ENCODE data around the gene IGFL3. TPM values are rescaled to one million over a fixed set of nuclear protein-coding genes. Genes with fewer than 3 reads are reported as not detected.

Gene IGFL3
- total and polyA plus RNA-seq, 2 donors (not counting 1 experiment from before 2014, with no cell fraction given), result not detected

- H3K27ac ChIP-seq (ENCODE audit: insufficient read depth, low read length), result no peak overlapping the region
- no peak overlapping the region for H3K4me2 ChIP-seq (ENCODE audit: extremely low read depth, insufficient read depth, low read length)
Measured at GRCh38 chr19:46116121-46116520, 8.4 kb downstream of the IGFL3 start.

DNA sequence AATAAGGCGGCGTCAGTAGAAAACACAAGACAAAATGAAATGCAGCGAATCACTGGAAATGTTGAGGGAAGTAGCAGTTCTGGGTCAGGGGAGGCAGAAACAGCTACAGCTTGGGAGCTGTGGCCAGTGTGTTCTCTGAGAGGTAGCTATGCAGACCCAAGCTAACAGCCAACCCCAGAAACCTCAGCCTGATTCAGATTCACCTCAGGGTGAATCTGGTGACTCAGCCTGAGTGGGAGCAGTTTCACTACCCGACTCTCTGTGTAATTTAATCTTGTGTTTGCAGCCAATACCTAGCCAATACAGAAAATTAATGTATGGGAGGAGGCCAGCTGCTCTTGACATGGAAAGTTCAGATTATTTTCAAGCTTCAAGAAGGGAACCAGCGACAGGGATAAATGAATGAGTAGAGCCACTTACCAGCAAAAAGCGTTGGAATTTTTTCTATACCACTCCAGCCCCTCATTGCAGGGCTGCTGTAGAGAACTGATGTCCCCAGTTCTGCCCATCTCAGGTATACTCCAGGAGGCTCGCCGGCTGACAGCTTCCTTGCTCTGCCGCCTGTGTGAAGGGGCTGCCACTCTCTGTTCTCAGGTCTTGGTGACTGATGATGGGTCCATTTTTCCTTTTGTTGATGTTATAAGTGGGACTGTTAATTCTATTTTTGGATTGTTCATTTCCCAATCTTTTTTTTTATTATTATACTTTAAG, 8.9 kb downstream of the IGFL3 start:
- Histone ChIP-seq H3K27me3 (ENCODE audit: control insufficient read depth, insufficient read depth, low read length) (peaks cover 15% of the 10 kb centered on the region), H3K79me2 (ENCODE audit: control insufficient read depth, insufficient read depth, low read length) (no peaks in the 10 kb centered on the region), H4K20me1 (ENCODE audit: control insufficient read depth, extremely low read depth, insufficient read depth, low read length) (no peaks in the 10 kb centered on the region), H3K4me3 (replicated peaks in 1 of 4; ENCODE audit: control extremely low read depth in 1 of 4, insufficient read depth in 1 of 4, low read depth in 3 of 4, low read length in 4 of 4) (no peak overlapping the region), H3K36me3 (ENCODE audit: control insufficient read depth, insufficient read depth, low read length) (no peaks in the 10 kb centered on the region), H3K27ac (ENCODE audit: insufficient read depth, low read length) (no peak overlapping the region), H3K4me1 (ENCODE audit: control insufficient read depth, extremely low read depth, insufficient read depth, low read length) (no peaks in the 10 kb centered on the region), H3K9me3 (ENCODE audit: control insufficient read depth, insufficient read depth, low read depth, low read length) (no peaks in the 10 kb centered on the region), H3K4me2 (ENCODE audit: extremely low read depth, insufficient read depth, low read length) (no peak overlapping the region), H3K9ac (ENCODE audit: insufficient read depth, low read length) (no peak overlapping the region), H2AFZ (ENCODE audit: low read length) (no peak overlapping the region)
- TF ChIP-seq, protein P1, sequence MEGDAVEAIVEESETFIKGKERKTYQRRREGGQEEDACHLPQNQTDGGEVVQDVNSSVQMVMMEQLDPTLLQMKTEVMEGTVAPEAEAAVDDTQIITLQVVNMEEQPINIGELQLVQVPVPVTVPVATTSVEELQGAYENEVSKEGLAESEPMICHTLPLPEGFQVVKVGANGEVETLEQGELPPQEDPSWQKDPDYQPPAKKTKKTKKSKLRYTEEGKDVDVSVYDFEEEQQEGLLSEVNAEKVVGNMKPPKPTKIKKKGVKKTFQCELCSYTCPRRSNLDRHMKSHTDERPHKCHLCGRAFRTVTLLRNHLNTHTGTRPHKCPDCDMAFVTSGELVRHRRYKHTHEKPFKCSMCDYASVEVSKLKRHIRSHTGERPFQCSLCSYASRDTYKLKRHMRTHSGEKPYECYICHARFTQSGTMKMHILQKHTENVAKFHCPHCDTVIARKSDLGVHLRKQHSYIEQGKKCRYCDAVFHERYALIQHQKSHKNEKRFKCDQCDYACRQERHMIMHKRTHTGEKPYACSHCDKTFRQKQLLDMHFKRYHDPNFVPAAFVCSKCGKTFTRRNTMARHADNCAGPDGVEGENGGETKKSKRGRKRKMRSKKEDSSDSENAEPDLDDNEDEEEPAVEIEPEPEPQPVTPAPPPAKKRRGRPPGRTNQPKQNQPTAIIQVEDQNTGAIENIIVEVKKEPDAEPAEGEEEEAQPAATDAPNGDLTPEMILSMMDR (conservative IDR thresholded peaks at IDR 0.05 in 1 of 2, IDR thresholded peaks at IDR 0.05 in 1 of 2; ENCODE audit: low read depth in 1 of 2, low read length in 2 of 2), result no peak
- TF ChIP-seq EZH2 (IDR thresholded peaks at IDR 0.05; ENCODE audit: low read length, missing control alignments), result no peak
- peak; percentile 57 to 94 for DNase-seq (ENCODE audit: low read depth in 2 of 2)

More at GRCh38 chr19:46116121-46116520, 8.4 kb downstream of the IGFL3 start:
- Histone ChIP-seq H2AFZ (ENCODE audit: low read length) (no peak overlapping the region), H3K4me1 (ENCODE audit: control insufficient read depth, extremely low read depth, insufficient read depth, low read length) (no peaks in the 10 kb centered on the region), H3K9me3 (ENCODE audit: control insufficient read depth, insufficient read depth, low read depth, low read length) (no peaks in the 10 kb centered on the region), H3K27me3 (ENCODE audit: control insufficient read depth, insufficient read depth, low read length) (peaks cover 15% of the 10 kb centered on the region), H3K36me3 (ENCODE audit: control insufficient read depth, insufficient read depth, low read length) (no peaks in the 10 kb centered on the region), H3K4me3 (replicated peaks in 1 of 4; ENCODE audit: control extremely low read depth in 1 of 4, insufficient read depth in 1 of 4, low read depth in 3 of 4, low read length in 4 of 4) (no peak overlapping the region), H4K20me1 (ENCODE audit: control insufficient read depth, extremely low read depth, insufficient read depth, low read length) (no peaks in the 10 kb centered on the region), H3K9ac (ENCODE audit: insufficient read depth, low read length) (no peak overlapping the region), H3K79me2 (ENCODE audit: control insufficient read depth, insufficient read depth, low read length) (no peaks in the 10 kb centered on the region)
- DNase-seq (ENCODE audit: low read depth in 2 of 2), result peak in 1 of 2 donors; percentile 75
- TF ChIP-seq, protein P1 (conservative IDR thresholded peaks at IDR 0.05 in 1 of 2, IDR thresholded peaks at IDR 0.05 in 1 of 2; ENCODE audit: low read depth in 1 of 2, low read length in 2 of 2), result no peak
- no peak for TF ChIP-seq EZH2 (IDR thresholded peaks at IDR 0.05; ENCODE audit: low read length, missing control alignments)

- Histone ChIP-seq H3K4me2 (ENCODE audit: extremely low read depth, insufficient read depth, low read length) (no peak overlapping the region), H3K27me3 (ENCODE audit: control insufficient read depth, insufficient read depth, low read length) (peaks cover 15% of the 10 kb centered on the region), H3K79me2 (ENCODE audit: control insufficient read depth, insufficient read depth, low read length) (no peaks in the 10 kb centered on the region), H3K9ac (ENCODE audit: insufficient read depth, low read length) (no peak overlapping the region), H3K4me1 (ENCODE audit: control insufficient read depth, extremely low read depth, insufficient read depth, low read length) (no peaks in the 10 kb centered on the region), H3K36me3 (ENCODE audit: control insufficient read depth, insufficient read depth, low read length) (no peaks in the 10 kb centered on the region), H3K9me3 (ENCODE audit: control insufficient read depth, insufficient read depth, low read depth, low read length) (no peaks in the 10 kb centered on the region), H3K4me3 (replicated peaks in 1 of 4; ENCODE audit: control extremely low read depth in 1 of 4, insufficient read depth in 1 of 4, low read depth in 3 of 4, low read length in 4 of 4) (no peak overlapping the region), H4K20me1 (ENCODE audit: control insufficient read depth, extremely low read depth, insufficient read depth, low read length) (no peaks in the 10 kb centered on the region), H3K27ac (ENCODE audit: insufficient read depth, low read length) (no peak overlapping the region), H2AFZ (ENCODE audit: low read length) (no peak overlapping the region)
- DNase-seq (ENCODE audit: low read depth in 2 of 2), result peak in 1 of 2 donors; percentile 31
- TF ChIP-seq, protein P1 (conservative IDR thresholded peaks at IDR 0.05 in 1 of 2, IDR thresholded peaks at IDR 0.05 in 1 of 2; ENCODE audit: low read depth in 1 of 2, low read length in 2 of 2), result no peak
- no peak for TF ChIP-seq EZH2 (IDR thresholded peaks at IDR 0.05; ENCODE audit: low read length, missing control alignments)
Measured at GRCh38 chr19:46113726-46114125, 10.8 kb downstream of the IGFL3 start.
